GM18907 (cell line): Measurements from ENCODE around the gene ZKSCAN1.
"Not testable (repeated sequence)": the region's sequence is repeated elsewhere in the genome, so short reads cannot be mapped to it uniquely, and the experiment has no call there.

ENCODE experiments used
- ATAC-seq: cut with Tn5 transposase; IDR thresholded peaks from one replicate; pipeline ENCODE4 v1.9.1; 2021; ENCODE audit warnings: mild to moderate bottlenecking, moderate library complexity; ENCODE audit not compliant: unreplicated experiment

Gene ZKSCAN1

GRCh38 chr7:100000239-100000638, 15.2 kb upstream of the ZKSCAN1 start:
- no peak for ATAC-seq

GRCh38 chr7:100003711-100004661, 11.4 kb upstream of the ZKSCAN1 start:
- ATAC-seq = no peak

DNA sequence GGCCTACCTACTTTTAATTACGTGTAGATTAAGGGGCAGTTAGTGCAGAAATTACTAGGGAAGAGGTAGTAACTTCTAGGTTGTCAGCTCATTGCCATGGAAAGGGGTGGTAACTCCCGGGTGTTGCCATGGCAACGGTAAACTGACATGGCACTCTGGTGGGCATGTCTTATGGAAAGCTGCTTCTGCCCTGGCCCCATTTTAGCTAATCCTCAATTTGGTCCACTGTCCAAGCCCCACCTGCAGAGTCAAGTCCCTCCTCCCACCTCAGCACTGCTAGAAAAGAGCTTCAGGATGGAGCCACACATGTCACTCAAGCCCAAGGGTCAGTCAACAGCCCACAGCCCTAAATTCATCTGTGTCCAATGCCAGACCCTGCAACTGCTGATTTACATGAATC, 7.5 kb upstream of the ZKSCAN1 start:
- no peak for ATAC-seq

GRCh38 chr7:100008525-100008924, 6.9 kb upstream of the ZKSCAN1 start:
- ATAC-seq = no peak

DNA sequence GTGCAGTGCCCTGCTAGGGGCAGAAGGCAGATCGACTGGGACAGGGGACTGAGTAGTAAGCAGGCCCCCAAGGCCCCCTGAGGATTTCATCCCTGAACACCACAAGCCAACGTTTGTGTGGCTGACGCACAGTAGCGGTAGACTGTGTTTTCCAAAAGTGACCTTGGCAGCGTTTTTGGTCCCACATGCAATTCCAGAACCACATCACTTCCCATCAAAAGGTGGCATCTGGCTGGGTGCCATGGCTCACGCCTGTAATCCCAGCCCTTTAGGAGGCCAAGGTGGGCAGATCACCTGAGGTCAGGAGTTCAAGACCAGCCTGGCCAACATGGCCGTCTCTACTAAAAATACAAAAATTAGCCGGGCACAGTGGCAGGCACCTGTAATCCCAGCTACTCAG, 5.4 kb upstream of the ZKSCAN1 start:
- ATAC-seq = not testable (repeated sequence)

- ATAC-seq = no peak
Measured at GRCh38 chr7:100010901-100011300, 4.5 kb upstream of the ZKSCAN1 start.

GRCh38 chr7:100011516-100011915, 3.9 kb upstream of the ZKSCAN1 start:
- ATAC-seq = no peak

- ATAC-seq = not testable (repeated sequence)
Measured at GRCh38 chr7:100012385-100013327, 2.7 kb upstream of the ZKSCAN1 start.

GRCh38 chr7:100013328-100013676, 2.1 kb upstream of the ZKSCAN1 start:
- no peak for ATAC-seq

DNA sequence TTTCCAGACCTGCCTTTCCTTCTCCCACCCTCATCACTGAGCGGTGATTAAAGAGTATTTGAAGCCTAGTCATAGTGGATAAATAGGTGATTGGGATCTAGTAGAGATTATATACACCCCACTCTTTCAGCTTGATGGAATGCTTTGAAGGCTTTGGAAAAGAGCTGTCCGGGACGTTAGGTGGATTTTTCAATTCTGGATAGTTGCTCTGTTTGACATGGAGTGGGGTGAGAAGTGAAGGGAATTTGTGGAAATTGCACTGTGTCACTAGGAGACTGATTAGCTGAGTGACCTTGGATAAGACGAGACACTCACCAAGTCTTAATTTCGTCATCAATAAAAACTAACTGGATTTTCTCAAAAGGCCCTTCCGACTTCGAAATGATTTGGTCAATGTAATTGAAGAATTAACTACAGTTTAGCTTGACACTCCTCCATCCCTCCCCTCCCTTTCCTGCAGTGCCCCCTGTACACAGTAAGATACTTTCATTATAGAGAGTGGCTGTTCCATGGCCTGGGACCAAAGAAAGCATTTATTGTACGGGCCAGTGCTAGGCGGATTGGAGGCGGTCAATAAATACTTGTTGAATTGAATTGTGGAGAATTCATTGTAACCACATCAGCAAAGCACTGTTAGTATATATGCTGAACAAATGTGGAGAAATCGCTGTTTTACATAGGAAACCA, 962 bp downstream of the ZKSCAN1 start:
- ATAC-seq = no peak

DNA sequence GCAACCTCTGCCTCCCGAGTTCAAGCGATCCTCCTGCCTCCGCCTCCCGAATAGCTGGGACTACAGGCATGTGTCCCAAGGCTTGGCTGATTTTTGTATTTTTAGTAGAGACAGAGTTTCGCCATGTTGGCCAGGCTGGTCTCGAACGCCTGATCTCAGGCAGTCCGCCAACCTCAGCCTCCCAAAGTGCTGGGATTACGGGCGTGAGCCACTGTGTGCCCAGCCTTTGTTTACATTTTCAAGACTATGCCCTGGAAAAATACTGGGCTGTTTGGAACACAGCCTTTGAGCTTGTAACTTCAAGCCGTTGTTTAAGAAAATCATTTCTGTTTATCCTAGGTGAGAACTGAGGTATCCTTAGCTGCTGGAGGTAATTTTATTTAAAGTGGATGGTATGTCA, 1.9 kb downstream of the ZKSCAN1 start:
- no peak for ATAC-seq

- no peak for ATAC-seq
Measured at GRCh38 chr7:100017875-100018274, 2.5 kb downstream of the ZKSCAN1 start.

- no peak for ATAC-seq
Measured at GRCh38 chr7:100019908-100020307, 4.5 kb downstream of the ZKSCAN1 start.

- no peak for ATAC-seq
Measured at GRCh38 chr7:100021297-100021696, 5.9 kb downstream of the ZKSCAN1 start.

- ATAC-seq = no peak
Measured at GRCh38 chr7:100022621-100023020, 7.2 kb downstream of the ZKSCAN1 start.

DNA sequence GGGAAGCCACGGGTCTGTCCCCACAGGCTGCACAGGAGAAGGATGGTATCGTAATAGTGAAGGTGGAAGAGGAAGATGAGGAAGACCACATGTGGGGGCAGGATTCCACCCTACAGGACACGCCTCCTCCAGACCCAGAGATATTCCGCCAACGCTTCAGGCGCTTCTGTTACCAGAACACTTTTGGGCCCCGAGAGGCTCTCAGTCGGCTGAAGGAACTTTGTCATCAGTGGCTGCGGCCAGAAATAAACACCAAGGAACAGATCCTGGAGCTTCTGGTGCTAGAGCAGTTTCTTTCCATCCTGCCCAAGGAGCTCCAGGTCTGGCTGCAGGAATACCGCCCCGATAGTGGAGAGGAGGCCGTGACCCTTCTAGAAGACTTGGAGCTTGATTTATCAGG, 8.1 kb downstream of the ZKSCAN1 start:
- ATAC-seq = no peak

- no peak for ATAC-seq
Measured at GRCh38 chr7:100024020-100024619, 8.7 kb downstream of the ZKSCAN1 start.

DNA sequence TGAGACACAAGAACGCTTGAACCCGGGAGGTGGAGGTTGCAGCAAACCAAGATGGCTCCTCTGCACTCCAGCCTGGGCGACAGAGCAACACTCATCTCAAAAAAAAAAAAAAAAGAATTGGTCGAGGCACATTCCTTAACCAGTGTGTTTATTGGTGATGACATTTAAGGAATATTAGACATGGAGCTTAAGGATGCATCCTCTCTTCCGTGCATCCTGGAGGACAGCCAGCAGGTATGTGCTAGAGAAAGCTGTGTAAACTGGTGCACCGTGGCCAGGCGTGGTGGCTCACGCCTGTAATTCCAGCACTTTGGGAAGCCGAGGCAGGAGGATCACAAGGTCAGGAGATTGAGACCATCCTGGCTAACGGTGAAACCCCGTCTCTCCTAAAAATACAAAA, 11.8 kb downstream of the ZKSCAN1 start:
- ATAC-seq = no peak

DNA sequence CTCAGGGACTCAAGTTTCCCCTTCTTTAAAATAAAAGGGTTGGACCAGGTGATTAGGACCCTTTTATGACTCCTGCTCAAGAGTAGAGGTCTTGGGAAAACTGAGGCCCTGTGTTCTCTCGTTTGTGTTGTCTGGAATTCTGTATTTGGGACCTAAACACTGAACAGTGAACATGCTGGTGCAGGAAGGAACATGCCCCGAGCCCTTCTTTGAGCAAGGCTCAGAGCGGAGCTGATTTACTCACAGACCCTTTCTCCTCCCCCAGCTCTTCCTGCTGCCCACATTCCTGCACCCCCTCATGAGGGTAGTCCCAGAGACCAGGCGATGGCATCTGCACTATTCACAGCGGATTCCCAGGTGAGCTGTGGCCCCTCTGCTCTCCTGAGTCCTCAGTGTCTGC, 14.2 kb downstream of the ZKSCAN1 start:
- no peak for ATAC-seq

DNA sequence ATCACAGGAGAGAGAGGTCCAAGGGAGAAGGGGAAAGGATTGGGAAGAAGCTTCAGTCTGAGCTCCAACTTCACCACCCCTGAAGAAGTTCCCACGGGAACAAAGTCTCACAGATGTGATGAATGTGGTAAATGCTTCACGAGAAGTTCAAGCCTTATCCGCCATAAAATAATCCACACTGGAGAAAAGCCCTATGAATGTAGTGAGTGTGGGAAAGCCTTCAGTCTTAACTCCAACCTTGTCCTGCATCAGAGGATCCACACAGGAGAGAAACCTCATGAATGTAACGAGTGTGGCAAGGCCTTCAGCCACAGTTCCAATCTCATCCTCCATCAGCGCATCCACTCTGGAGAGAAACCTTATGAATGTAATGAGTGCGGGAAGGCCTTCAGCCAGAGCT, 18.1 kb downstream of the ZKSCAN1 start:
- ATAC-seq = no peak
